Measurements from ENCODE around the gene ARMS2.

The ARMS2 gene

DNA sequence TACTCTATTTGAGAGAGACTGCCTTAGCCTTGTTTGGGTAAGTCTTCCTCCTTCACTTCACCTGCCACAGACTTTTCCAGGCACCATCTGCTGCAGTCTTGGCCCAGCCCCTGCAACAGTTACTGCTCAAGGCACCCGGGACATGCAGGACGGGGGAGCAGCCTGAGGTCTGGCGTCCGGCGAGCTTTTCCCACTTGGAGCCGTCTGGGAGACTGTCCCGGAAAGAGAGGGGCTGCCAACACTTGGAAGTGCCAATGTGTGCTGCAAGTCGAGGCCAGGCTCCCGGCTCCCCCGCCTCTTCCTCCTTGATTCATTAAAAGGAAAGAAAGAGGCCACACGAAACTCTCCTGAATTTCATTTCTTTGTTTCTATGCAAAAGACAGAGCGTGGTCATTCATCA is 20.6 kb downstream of the ARMS2 start:
- no peak for TF ChIP-seq SIN3A (IDR thresholded peaks at IDR 0.05; ENCODE audit: borderline replicate concordance, insufficient read depth, low read length)
- no peak for TF ChIP-seq TAF1 (IDR thresholded peaks at IDR 0.05; ENCODE audit: borderline replicate concordance, insufficient read depth, low read length)

DNA sequence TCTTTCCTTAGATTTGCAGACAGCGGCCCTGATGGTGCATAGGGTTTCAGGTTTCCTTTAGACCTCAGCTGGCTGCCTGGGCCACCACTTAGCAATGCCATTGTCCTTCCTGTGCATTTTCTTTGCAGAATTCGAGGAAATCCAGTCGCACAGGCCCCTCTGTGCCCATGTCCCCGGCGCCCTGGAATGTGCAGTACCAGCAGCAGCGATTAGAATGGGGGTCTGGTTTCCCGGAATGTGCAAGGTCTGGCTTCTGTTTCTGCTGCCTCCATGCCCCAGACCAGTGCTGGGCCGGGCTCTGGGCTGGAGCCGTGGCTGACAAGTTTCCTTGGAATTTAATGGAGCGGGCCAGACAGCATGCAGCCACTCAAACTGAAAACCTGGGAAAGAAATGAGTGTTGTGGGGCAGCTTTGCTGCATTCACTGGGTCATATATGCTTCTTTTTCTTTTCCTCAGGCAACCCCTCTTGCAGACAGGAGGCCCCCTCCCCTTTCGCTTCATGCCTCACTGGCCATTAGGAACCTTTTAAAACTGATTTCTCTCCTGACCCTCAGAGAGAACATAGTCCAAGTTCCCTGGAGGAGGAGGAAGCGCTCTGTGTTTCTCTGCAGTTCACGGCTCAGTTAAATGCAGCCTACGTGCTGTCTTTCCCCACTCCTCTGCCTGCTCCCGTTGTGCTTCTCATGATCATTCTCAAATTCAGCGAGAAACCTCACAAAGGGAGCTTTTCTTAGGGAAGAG is 21.3 kb downstream of the ARMS2 start:
- TF ChIP-seq FOXP2 (optimal IDR thresholded peaks at IDR 0.05; ENCODE audit: borderline replicate concordance, extremely low read depth, extremely low read length, insufficient read depth) = no peak
- TF ChIP-seq, protein P1, sequence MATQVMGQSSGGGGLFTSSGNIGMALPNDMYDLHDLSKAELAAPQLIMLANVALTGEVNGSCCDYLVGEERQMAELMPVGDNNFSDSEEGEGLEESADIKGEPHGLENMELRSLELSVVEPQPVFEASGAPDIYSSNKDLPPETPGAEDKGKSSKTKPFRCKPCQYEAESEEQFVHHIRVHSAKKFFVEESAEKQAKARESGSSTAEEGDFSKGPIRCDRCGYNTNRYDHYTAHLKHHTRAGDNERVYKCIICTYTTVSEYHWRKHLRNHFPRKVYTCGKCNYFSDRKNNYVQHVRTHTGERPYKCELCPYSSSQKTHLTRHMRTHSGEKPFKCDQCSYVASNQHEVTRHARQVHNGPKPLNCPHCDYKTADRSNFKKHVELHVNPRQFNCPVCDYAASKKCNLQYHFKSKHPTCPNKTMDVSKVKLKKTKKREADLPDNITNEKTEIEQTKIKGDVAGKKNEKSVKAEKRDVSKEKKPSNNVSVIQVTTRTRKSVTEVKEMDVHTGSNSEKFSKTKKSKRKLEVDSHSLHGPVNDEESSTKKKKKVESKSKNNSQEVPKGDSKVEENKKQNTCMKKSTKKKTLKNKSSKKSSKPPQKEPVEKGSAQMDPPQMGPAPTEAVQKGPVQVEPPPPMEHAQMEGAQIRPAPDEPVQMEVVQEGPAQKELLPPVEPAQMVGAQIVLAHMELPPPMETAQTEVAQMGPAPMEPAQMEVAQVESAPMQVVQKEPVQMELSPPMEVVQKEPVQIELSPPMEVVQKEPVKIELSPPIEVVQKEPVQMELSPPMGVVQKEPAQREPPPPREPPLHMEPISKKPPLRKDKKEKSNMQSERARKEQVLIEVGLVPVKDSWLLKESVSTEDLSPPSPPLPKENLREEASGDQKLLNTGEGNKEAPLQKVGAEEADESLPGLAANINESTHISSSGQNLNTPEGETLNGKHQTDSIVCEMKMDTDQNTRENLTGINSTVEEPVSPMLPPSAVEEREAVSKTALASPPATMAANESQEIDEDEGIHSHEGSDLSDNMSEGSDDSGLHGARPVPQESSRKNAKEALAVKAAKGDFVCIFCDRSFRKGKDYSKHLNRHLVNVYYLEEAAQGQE (IDR thresholded peaks at IDR 0.05; ENCODE audit: insufficient read depth in 1 of 2, low read depth in 2 of 2, low read length in 2 of 2) = no peak
- TF ChIP-seq POLR2AphosphoS5 (IDR thresholded peaks at IDR 0.05; ENCODE audit: low read depth, low read length) = no peak
- TF ChIP-seq SIN3A (IDR thresholded peaks at IDR 0.05; ENCODE audit: borderline replicate concordance, insufficient read depth, low read length) = no peak
- no peak for TF ChIP-seq TAF1 (IDR thresholded peaks at IDR 0.05; ENCODE audit: borderline replicate concordance, insufficient read depth, low read length)

DNA sequence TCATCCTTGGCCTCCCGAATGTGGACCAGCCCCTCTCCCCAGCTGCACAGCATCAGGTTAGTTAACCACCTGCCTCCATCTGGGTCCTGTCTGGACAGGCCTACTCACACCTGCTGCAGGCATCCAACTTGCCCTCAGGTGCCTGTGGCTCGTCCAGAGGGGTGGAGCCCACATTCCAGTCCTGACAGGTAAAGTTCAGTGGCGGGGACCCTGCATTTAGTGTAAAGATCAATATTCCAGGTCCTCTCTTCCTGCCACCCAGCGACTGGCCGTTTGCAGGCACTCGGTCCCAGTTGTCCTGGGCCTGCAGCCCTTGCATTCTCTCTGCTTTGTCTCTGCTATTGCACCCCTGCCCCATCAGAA is 21.9 kb downstream of the ARMS2 start:
- TF ChIP-seq POLR2AphosphoS5 (IDR thresholded peaks at IDR 0.05; ENCODE audit: low read depth, low read length) (no peak), TAF1 (IDR thresholded peaks at IDR 0.05; ENCODE audit: borderline replicate concordance, insufficient read depth, low read length) (no peak)

DNA sequence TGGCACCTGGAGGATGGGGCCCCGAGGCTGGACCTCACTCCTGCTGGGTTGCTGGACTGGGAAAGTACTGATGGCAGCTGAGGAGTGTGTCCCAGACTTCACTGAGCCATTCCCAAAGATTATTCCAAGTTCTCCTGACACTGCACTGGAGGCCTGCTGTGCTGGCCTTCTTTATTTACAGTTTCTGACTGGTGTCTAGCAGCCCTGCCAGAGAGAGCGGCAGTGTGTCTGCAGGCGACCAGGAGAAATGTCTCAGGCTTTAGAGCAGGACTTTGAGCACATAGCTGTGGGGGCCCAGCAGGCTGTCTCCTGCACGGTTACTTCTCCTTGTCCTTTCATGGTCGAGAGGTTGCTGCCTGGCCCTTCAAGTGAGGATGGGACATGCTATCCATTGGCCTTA is 23.0 kb downstream of the ARMS2 start:
- TF ChIP-seq, protein P1 (IDR thresholded peaks at IDR 0.05; ENCODE audit: insufficient read depth in 1 of 2, low read depth in 2 of 2, low read length in 2 of 2) = no peak
- TF ChIP-seq FOXP2 (optimal IDR thresholded peaks at IDR 0.05; ENCODE audit: borderline replicate concordance, extremely low read depth, extremely low read length, insufficient read depth) (no peak), TAF1 (IDR thresholded peaks at IDR 0.05; ENCODE audit: borderline replicate concordance, insufficient read depth, low read length) (no peak), SIN3A (IDR thresholded peaks at IDR 0.05; ENCODE audit: borderline replicate concordance, insufficient read depth, low read length) (no peak), POLR2AphosphoS5 (IDR thresholded peaks at IDR 0.05; ENCODE audit: low read depth, low read length) (no peak)

DNA sequence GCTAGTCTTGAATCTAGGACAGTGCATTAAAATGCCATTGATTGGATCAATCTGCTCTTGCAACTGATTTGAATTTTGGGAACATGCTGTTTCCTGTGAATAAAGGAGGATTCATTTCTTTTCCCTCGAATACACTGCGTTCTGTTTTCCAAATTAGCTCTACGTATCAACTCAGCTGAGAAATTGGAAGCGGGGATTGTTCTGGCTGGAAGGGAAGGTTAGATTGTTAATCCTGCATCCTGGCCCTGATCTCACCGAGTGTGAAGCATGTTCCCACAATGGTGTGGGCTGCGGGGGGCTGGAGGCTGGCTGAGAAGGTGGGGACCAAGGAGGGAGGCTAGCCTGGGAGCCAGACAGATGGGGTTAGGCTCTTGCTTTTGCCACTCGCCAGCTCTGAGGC is 24.5 kb downstream of the ARMS2 start:
- TF ChIP-seq SIN3A (IDR thresholded peaks at IDR 0.05; ENCODE audit: borderline replicate concordance, insufficient read depth, low read length) (no peak), TAF1 (IDR thresholded peaks at IDR 0.05; ENCODE audit: borderline replicate concordance, insufficient read depth, low read length) (no peak), POLR2AphosphoS5 (IDR thresholded peaks at IDR 0.05; ENCODE audit: low read depth, low read length) (no peak), FOXP2 (optimal IDR thresholded peaks at IDR 0.05; ENCODE audit: borderline replicate concordance, extremely low read depth, extremely low read length, insufficient read depth) (no peak)
- TF ChIP-seq, protein P1 (IDR thresholded peaks at IDR 0.05; ENCODE audit: insufficient read depth in 1 of 2, low read depth in 2 of 2, low read length in 2 of 2) = no peak

DNA sequence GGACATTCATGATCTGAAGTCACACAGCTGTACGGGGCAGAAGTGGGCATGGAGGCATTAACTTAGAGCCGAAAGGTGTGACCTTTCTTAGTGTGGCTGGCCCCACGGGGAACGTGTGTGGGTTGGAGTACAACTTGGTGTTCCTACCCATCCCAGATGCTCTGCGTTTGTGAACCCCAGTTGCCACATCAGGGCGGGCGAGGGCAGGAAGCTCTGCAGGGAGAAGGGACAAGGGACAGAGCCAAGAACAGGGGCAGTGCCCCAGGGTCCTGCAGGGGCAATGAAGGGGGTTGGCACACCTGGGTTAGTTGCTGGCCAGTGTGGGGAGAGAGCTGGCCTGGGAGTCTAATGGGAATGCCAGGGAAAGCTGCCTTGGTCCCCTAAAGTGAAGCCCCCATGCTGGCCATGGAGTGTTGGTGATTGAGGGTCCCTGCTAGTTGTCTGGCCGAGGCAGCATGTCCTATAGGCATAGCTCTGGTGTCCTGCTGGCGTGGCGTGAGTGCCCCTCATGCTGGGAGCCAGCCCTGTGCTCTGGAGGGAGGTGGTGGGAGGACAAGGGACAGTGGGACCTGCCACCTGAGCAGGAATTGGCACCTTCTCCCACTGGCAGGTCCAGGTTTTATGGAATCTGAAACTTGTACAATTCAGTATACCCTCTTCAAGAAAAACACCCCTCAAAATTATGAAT is 25.8 kb downstream of the ARMS2 start:
- no peak for TF ChIP-seq SIN3A (IDR thresholded peaks at IDR 0.05; ENCODE audit: borderline replicate concordance, insufficient read depth, low read length)
- TF ChIP-seq TAF1 (IDR thresholded peaks at IDR 0.05; ENCODE audit: borderline replicate concordance, insufficient read depth, low read length) = no peak
- no peak for TF ChIP-seq FOXP2 (optimal IDR thresholded peaks at IDR 0.05; ENCODE audit: borderline replicate concordance, extremely low read depth, extremely low read length, insufficient read depth)

All from PFSK-1 (cell line).